Keratinocyte (primary cell): ENCODE measurements around the gene LY86. TPM values are rescaled to one million over a fixed set of nuclear protein-coding genes. Genes with fewer than 3 reads are reported as not detected.

Experiments used
- DNase-seq: peaks from one replicate; pipeline ENCODE4 v3.0.0-alpha.2; 2011; ENCODE audit warnings: low read depth, missing footprints, low spot score
- FAIRE-seq: peaks from 2 replicates; lab custom pipeline; 2011; peaks lifted over from hg19 to GRCh38; lab: Jason Lieb, UNC
- H2AFZ ChIP-seq: 2 replicates; pipeline ENCODE4 v1.6.0; 2012; ENCODE audit warnings: low read length, control low read depth, inconsistent platforms; ENCODE audit not compliant: control insufficient read depth
- H3K27ac ChIP-seq: 2 replicates; pipeline ENCODE4 v1.5.1; 2011; ENCODE audit warnings: low read length; ENCODE audit not compliant: control insufficient read depth, insufficient read depth
- H3K27me3 ChIP-seq: 3 replicates; pipeline ENCODE4 v1.6.0; 2011; ENCODE audit warnings: low read length; ENCODE audit not compliant: control insufficient read depth, insufficient read depth; ENCODE audit errors: extremely low read depth
- H3K36me3 ChIP-seq, 2 experiments: 2 replicates in 1 of 2; 3 replicates in 1 of 2; pipeline ENCODE4 v1.5.1; 2011; ENCODE audit warnings: low read length in 2 of 2, mild to moderate bottlenecking in 1 of 2; ENCODE audit not compliant: control insufficient read depth in 2 of 2, insufficient read depth in 2 of 2; ENCODE audit errors: extremely low read depth in 1 of 2
- H3K4me1 ChIP-seq: 3 replicates; pipeline ENCODE4 v1.5.1; 2011; ENCODE audit warnings: low read length; ENCODE audit not compliant: control insufficient read depth, insufficient read depth; ENCODE audit errors: extremely low read depth
- H3K4me2 ChIP-seq: 3 replicates; pipeline ENCODE4 v1.6.0; 2011; ENCODE audit warnings: low read depth, low read length; ENCODE audit not compliant: control insufficient read depth, insufficient read depth; ENCODE audit errors: extremely low read depth
- H3K4me3 ChIP-seq, 3 experiments: fragments of 200-600 bp in 1 of 3; sonication (generic) in 1 of 3; 2 replicates in 2 of 3; 3 replicates in 1 of 3; pipeline ENCODE4 v1.5.1; 2011 to 2016; ENCODE audit warnings: low read length in 3 of 3, mild to moderate bottlenecking in 3 of 3, control low read depth in 2 of 3, inconsistent platforms in 1 of 3, low read depth in 1 of 3, mixed read lengths in 1 of 3, mixed run types in 1 of 3, moderate library complexity in 1 of 3; ENCODE audit not compliant: control insufficient read depth in 2 of 3, insufficient read depth in 2 of 3; ENCODE audit errors: extremely low read depth in 1 of 3
- H3K79me2 ChIP-seq: 2 replicates; pipeline ENCODE4 v1.6.0; 2012; ENCODE audit warnings: low read length; ENCODE audit not compliant: control insufficient read depth, insufficient read depth
- H3K9ac ChIP-seq: 3 replicates; pipeline ENCODE4 v1.6.0; 2011; ENCODE audit warnings: low read length; ENCODE audit not compliant: control insufficient read depth, insufficient read depth; ENCODE audit errors: extremely low read depth
- H3K9me1 ChIP-seq: 3 replicates; pipeline ENCODE4 v1.6.0; 2011; ENCODE audit warnings: low read length; ENCODE audit not compliant: control insufficient read depth, insufficient read depth; ENCODE audit errors: extremely low read depth
- H3K9me3 ChIP-seq: 2 replicates; pipeline ENCODE4 v1.5.1; 2012; ENCODE audit warnings: low read depth, low read length; ENCODE audit not compliant: control insufficient read depth
- H4K20me1 ChIP-seq: 3 replicates; pipeline ENCODE4 v1.6.0; 2011; ENCODE audit warnings: low read length; ENCODE audit not compliant: control insufficient read depth, insufficient read depth; ENCODE audit errors: extremely low read depth
- EZH2 ChIP-seq: IDR thresholded peaks from one replicate; pipeline ENCODE4 v1.6.1; 2012; ENCODE audit warnings: inconsistent platforms, mild to moderate bottlenecking, low read length, moderate library complexity
- dilution Hi-C: fragments of 300-500 bp; cut with MboI; formaldehyde crosslinking; loops from one replicate; pipeline ENCODE4 v1.7.0; 2020; ENCODE audit warnings: low sequenced_read_pairs; ENCODE audit not compliant: extremely low pct_ligation_motif_present
- polyA plus RNA-seq, 5 experiments: library from polyadenylated mRNA; depleted of rRNA in 3 of 5; stranded (reverse) in 3 of 5; stranded (forward) in 1 of 5; unstranded in 1 of 5; fragments of >200 nt; gene quantifications; 1 replicate in 1 of 5; 2 replicates in 3 of 5; 3 replicates in 1 of 5; pipeline versions ENCODE4 v1.2.1 to v1.2.3, GENCODE V29; 2011 to 2012; ENCODE audit warnings: missing spikeins in 2 of 5, low read depth in 1 of 5, low replicate concordance in 1 of 5
- TF ChIP-seq, protein P1 (sequence below), 3 experiments: IDR thresholded peaks in 1 of 3; conservative IDR thresholded peaks in 1 of 3; optimal IDR thresholded peaks in 1 of 3; 2 replicates in 2 of 3; 3 replicates in 1 of 3; pipeline versions ENCODE3 to v1.5.1; 2011; ENCODE audit warnings: low read length in 3 of 3, mild to moderate bottlenecking in 3 of 3, moderate library complexity in 2 of 3, control low read depth in 1 of 3, inconsistent platforms in 1 of 3; ENCODE audit not compliant: insufficient read depth in 2 of 3; ENCODE audit errors: extremely low read depth in 1 of 3

The LY86 gene
- polyA plus RNA-seq, 1 donor (not counting 4 experiments of a cell fraction or from before 2014, with no cell fraction given): not detected

DNA sequence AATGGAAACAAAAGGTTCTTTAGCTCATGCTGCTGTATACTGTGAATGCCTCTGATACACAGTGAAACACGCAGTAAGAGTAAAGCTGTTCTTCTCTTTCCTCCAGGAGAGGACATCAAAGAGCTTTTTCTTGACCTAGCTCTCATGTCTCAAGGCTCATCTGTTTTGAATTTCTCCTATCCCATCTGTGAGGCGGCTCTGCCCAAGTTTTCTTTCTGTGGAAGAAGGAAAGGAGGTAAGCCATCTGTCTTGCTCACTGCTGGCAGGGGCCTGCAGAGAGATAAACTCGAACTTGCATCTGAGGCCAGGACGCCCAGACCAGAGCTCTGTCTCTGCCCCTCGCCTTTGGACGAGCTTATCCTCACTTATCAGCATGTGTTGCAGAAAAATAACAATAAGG, 37.7 kb downstream of the LY86 start:
- TF ChIP-seq, protein P1, sequence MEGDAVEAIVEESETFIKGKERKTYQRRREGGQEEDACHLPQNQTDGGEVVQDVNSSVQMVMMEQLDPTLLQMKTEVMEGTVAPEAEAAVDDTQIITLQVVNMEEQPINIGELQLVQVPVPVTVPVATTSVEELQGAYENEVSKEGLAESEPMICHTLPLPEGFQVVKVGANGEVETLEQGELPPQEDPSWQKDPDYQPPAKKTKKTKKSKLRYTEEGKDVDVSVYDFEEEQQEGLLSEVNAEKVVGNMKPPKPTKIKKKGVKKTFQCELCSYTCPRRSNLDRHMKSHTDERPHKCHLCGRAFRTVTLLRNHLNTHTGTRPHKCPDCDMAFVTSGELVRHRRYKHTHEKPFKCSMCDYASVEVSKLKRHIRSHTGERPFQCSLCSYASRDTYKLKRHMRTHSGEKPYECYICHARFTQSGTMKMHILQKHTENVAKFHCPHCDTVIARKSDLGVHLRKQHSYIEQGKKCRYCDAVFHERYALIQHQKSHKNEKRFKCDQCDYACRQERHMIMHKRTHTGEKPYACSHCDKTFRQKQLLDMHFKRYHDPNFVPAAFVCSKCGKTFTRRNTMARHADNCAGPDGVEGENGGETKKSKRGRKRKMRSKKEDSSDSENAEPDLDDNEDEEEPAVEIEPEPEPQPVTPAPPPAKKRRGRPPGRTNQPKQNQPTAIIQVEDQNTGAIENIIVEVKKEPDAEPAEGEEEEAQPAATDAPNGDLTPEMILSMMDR (optimal IDR thresholded peaks at IDR 0.05 in 1 of 3, IDR thresholded peaks at IDR 0.05 in 1 of 3, conservative IDR thresholded peaks at IDR 0.05 in 1 of 3; ENCODE audit: extremely low read depth in 1 of 3, insufficient read depth in 2 of 3, low read length in 3 of 3): no peak
- no peak for TF ChIP-seq EZH2
- no peak for FAIRE-seq
- dilution Hi-C loops: no loop called here

DNA sequence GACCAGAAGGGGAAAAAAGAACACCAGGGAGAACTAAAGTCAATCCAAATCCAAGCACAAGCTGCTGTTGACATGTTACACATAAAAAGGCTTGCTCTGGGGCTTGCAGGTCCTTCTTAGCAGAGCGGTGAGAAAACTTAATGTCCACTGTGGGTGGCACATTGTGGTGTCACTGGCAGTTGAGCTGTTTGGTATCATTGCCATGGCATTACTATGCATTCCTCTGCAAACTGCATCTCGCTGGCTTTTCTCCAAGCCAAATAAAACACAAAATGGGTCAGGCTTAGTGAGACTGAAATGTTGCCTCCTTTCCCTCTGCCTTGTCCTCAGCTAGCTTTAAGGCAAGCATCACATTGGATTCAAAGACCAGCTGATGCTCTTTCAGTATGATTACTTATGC, 40.9 kb downstream of the LY86 start:
- TF ChIP-seq, protein P1 (optimal IDR thresholded peaks at IDR 0.05 in 1 of 3, IDR thresholded peaks at IDR 0.05 in 1 of 3, conservative IDR thresholded peaks at IDR 0.05 in 1 of 3; ENCODE audit: extremely low read depth in 1 of 3, insufficient read depth in 2 of 3, low read length in 3 of 3): no peak
- H3K4me3 ChIP-seq: no peak overlapping the region
- no peak overlapping the region for H2AFZ ChIP-seq
- dilution Hi-C loops: no loop called here
- H3K36me3 ChIP-seq: no peaks in the 10 kb centered on the region
- H4K20me1 ChIP-seq: no peaks in the 10 kb centered on the region
- no peak overlapping the region for H3K9ac ChIP-seq
- no peaks in the 10 kb centered on the region for H3K9me3 ChIP-seq
- no peak for DNase-seq
- no peak overlapping the region for H3K27ac ChIP-seq
- no peaks in the 10 kb centered on the region for H3K9me1 ChIP-seq
- peaks cover 7% of the 10 kb centered on the region for H3K27me3 ChIP-seq
- no peak overlapping the region for H3K4me2 ChIP-seq
- no peak for FAIRE-seq
- H3K79me2 ChIP-seq: no peaks in the 10 kb centered on the region
- no peaks in the 10 kb centered on the region for H3K4me1 ChIP-seq

More for the DNA sequence above, 37.7 kb downstream of the LY86 start:
- Histone ChIP-seq H3K27me3 (peaks cover 7% of the 10 kb centered on the region), H3K9me1 (no peaks in the 10 kb centered on the region), H3K79me2 (no peaks in the 10 kb centered on the region), H3K36me3 (no peaks in the 10 kb centered on the region), H4K20me1 (no peaks in the 10 kb centered on the region), H3K9ac (no peak overlapping the region), H3K4me2 (no peak overlapping the region), H3K27ac (no peak overlapping the region), H3K4me3 (no peak overlapping the region), H2AFZ (no peak overlapping the region), H3K4me1 (no peaks in the 10 kb centered on the region), H3K9me3 (no peaks in the 10 kb centered on the region)
- DNase-seq: no peak
